HepG2 (cell line): ENCODE data around the gene GDAP1L1. TPM values are rescaled to one million over a fixed set of nuclear protein-coding genes. Genes with fewer than 3 reads are reported as not detected.

Experiments used
- CCDC6 ChIP-seq: sonication (generic); formaldehyde crosslinking; IDR thresholded peaks from 2 replicates; pipeline ENCODE4 v1.8.1; 2022; ENCODE audit warnings: mild to moderate bottlenecking, missing genetic modification reagents, moderate library complexity
- FOXA3 ChIP-seq: IDR thresholded peaks from 2 replicates; pipeline ENCODE4 v1.6.1; 2016; ENCODE audit warnings: missing genetic modification reagents, missing compliant biosample characterization
- IKZF1 ChIP-seq: fragments of 450-650 bp; IDR thresholded peaks from 2 replicates; pipeline ENCODE4 v1.7.1; 2016
- JUNB ChIP-seq: sonication (generic); formaldehyde crosslinking; IDR thresholded peaks from 2 replicates; pipeline ENCODE4 v1.8.0; 2022; ENCODE audit warnings: missing genetic modification reagents, mild to moderate bottlenecking, borderline replicate concordance
- KLF13 ChIP-seq: sonication (generic); formaldehyde crosslinking; IDR thresholded peaks from 2 replicates; pipeline ENCODE4 v1.4.0; 2020; ENCODE audit warnings: mild to moderate bottlenecking, missing genetic modification reagents
- MED8 ChIP-seq: sonication (generic); formaldehyde crosslinking; IDR thresholded peaks from 2 replicates; pipeline ENCODE4 v1.8.1; 2023; ENCODE audit warnings: mild to moderate bottlenecking, missing genetic modification reagents; ENCODE audit not compliant: insufficient replicate concordance
- PRPF4 ChIP-seq: fragments of 200-400 bp; formaldehyde crosslinking; IDR thresholded peaks from 2 replicates; pipeline ENCODE4 v1.6.1; 2016; ENCODE audit warnings: low read length, low read depth; ENCODE audit not compliant: poor library complexity, severe bottlenecking
- SCMH1 ChIP-seq: sonication (generic); formaldehyde crosslinking; IDR thresholded peaks from 2 replicates; pipeline ENCODE4 v1.9.0; 2021; ENCODE audit warnings: missing genetic modification reagents, mild to moderate bottlenecking, borderline replicate concordance
- SIX1 ChIP-seq: sonication (generic); formaldehyde crosslinking; IDR thresholded peaks from 2 replicates; pipeline ENCODE4 v1.4.0; 2020; ENCODE audit warnings: missing genetic modification reagents, borderline replicate concordance
- SMYD3 ChIP-seq: sonication (generic); formaldehyde crosslinking; IDR thresholded peaks from 2 replicates; pipeline ENCODE4 v1.8.1; 2023; ENCODE audit warnings: mild to moderate bottlenecking, missing genetic modification reagents
- SP4 ChIP-seq: sonication (generic); formaldehyde crosslinking; IDR thresholded peaks from 2 replicates; pipeline ENCODE4 v1.8.1; 2023; ENCODE audit warnings: mild to moderate bottlenecking, missing genetic modification reagents
- TAF1 ChIP-seq: sonication (generic); formaldehyde crosslinking; IDR thresholded peaks from 2 replicates; pipeline ENCODE4 v1.4.0; 2020; ENCODE audit warnings: missing genetic modification reagents
- ZKSCAN8 ChIP-seq: IDR thresholded peaks from 2 replicates; pipeline ENCODE4 v1.6.1; 2016; ENCODE audit warnings: borderline replicate concordance, missing genetic modification reagents, missing compliant biosample characterization
- ZNF382 ChIP-seq: sonication (generic); formaldehyde crosslinking; IDR thresholded peaks from 2 replicates; pipeline ENCODE4 v1.5.0; 2020; ENCODE audit warnings: missing genetic modification reagents, mild to moderate bottlenecking, borderline replicate concordance
- ZNF652 ChIP-seq: IDR thresholded peaks from 2 replicates; pipeline ENCODE4 v1.6.1; 2016; ENCODE audit warnings: low read depth, borderline replicate concordance
- ZNF703 ChIP-seq: sonication (generic); formaldehyde crosslinking; IDR thresholded peaks from 2 replicates; pipeline ENCODE4 v1.5.1; 2020; ENCODE audit warnings: missing genetic modification reagents, mild to moderate bottlenecking, moderate library complexity, borderline replicate concordance
- ZSCAN31 ChIP-seq: sonication (generic); formaldehyde crosslinking; IDR thresholded peaks from 2 replicates; pipeline ENCODE4 v1.5.0; 2020; ENCODE audit warnings: low read depth, mild to moderate bottlenecking, missing genetic modification reagents
- polyA plus RNA-seq, 8 experiments: library from polyadenylated mRNA; depleted of rRNA in 3 of 8; stranded (reverse) in 7 of 8; unstranded in 1 of 8; fragments of >200 nt; fragmentation: Illumina TruSeq in 4 of 8; extraction: Trizol in 4 of 8; gene quantifications; 2 replicates each; pipeline versions ENCODE4 v1.2.1 to v1.2.3, GENCODE V29; 2011 to 2016; ENCODE audit warnings: low read depth in 4 of 8, missing spikeins in 1 of 8, mixed read lengths in 1 of 8; ENCODE audit not compliant: insufficient read depth in 1 of 8
- total RNA-seq, 5 experiments: library from RNA; depleted of rRNA; stranded (reverse); fragments of >200 nt; fragmentation: Illumina TruSeq; extraction: Trizol; gene quantifications; 2 replicates each; pipeline ENCODE4 v1.2.3, GENCODE V29; 2016; ENCODE audit warnings: low read depth in 1 of 5
- TF ChIP-seq, protein P1 (sequence below): sonication (generic); formaldehyde crosslinking; IDR thresholded peaks from 2 replicates; pipeline ENCODE4 v1.5.1; 2020; ENCODE audit warnings: missing genetic modification reagents, mild to moderate bottlenecking, borderline replicate concordance
- TF ChIP-seq, protein P2 (sequence below): sonication (generic); formaldehyde crosslinking; IDR thresholded peaks from 2 replicates; pipeline ENCODE4 v1.8.0; 2022; ENCODE audit warnings: mild to moderate bottlenecking, missing genetic modification reagents; ENCODE audit not compliant: insufficient replicate concordance
- TF ChIP-seq, protein P3 (sequence below): sonication (generic); formaldehyde crosslinking; IDR thresholded peaks from 2 replicates; pipeline ENCODE4 v1.8.0; 2022; ENCODE audit warnings: missing genetic modification reagents, mild to moderate bottlenecking, moderate library complexity, borderline replicate concordance
- TF ChIP-seq, protein P4 (sequence below): sonication (generic); formaldehyde crosslinking; IDR thresholded peaks from 2 replicates; pipeline ENCODE4 v1.8.0; 2023; ENCODE audit warnings: mild to moderate bottlenecking, missing genetic modification reagents
- TF ChIP-seq, protein P5 (sequence below): sonication (generic); formaldehyde crosslinking; IDR thresholded peaks from 2 replicates; pipeline ENCODE4 v1.9.0; 2021; ENCODE audit warnings: missing genetic modification reagents, mild to moderate bottlenecking, borderline replicate concordance

The GDAP1L1 gene
- total and polyA plus RNA-seq, 2 of the 13 experiments (the other 11 are each of a cell fraction or from before 2014, with no cell fraction given): 0.04 TPM; not detected in 1

DNA sequence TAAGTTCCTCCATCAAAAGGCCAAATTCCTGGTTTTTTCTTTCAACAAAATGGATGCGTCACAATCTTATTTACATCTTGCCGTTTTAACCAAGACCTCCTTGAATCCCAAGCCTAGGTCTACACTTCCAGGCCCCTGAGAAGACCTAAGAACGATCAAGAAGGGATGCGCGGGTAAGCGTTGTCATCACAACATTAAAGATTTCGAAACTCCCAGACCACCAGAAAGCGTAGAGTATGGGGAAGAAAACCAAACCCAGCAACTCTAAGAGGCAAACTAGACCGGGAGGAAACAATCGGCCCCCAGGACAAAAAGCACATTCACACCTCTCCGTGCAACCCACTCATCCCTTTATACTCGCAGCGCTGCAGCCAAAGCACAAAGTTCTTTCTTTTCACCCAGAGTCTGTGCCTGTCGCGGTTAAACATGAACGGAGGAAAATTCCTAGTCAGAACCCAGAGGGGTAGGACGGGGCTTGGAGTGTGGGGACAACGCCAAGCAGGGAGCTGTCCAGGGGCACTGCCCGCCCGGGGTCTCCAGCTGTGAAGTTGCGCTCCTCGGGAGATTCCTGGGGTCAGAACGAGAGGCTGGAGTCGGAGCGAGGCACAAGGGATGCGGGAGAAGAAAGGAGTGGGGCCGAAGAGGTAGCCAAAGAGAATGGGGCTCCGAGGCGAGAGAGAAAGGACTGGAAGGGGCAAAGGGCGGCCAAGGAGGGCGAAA lies 37.3 kb upstream of the GDAP1L1 start (continued):
- TF ChIP-seq, protein P1, sequence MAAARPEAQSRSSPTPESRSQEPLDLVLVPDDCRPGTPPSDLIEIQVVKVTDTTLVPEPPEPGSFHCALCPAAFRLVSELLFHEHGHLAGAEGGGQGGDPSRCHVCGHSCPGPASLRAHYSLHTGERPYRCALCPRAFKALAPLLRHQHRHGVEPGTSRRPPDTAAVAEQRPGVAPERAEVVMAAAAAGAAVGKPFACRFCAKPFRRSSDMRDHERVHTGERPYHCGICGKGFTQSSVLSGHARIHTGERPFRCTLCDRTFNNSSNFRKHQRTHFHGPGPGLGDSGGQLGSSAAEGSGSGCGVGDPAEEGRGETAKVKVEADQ (CRISPR knock-in tag): no peak
- TF ChIP-seq SMYD3 (CRISPR knock-in tag): no peak
- 0 out of 2 replicates have a peak, but pooled peaks have one; percentile 34 for TF ChIP-seq FOXA3 (CRISPR knock-in tag)
- no peak for TF ChIP-seq ZNF382
- no peak for TF ChIP-seq ZSCAN31 (CRISPR knock-in tag)
- TF ChIP-seq ZKSCAN8: no peak
- no peak for TF ChIP-seq SP4 (CRISPR knock-in tag)
- no peak for TF ChIP-seq SIX1
- TF ChIP-seq JUNB: peak; percentile 68
- TF ChIP-seq, protein P2, sequence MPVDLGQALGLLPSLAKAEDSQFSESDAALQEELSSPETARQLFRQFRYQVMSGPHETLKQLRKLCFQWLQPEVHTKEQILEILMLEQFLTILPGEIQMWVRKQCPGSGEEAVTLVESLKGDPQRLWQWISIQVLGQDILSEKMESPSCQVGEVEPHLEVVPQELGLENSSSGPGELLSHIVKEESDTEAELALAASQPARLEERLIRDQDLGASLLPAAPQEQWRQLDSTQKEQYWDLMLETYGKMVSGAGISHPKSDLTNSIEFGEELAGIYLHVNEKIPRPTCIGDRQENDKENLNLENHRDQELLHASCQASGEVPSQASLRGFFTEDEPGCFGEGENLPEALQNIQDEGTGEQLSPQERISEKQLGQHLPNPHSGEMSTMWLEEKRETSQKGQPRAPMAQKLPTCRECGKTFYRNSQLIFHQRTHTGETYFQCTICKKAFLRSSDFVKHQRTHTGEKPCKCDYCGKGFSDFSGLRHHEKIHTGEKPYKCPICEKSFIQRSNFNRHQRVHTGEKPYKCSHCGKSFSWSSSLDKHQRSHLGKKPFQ: peak; percentile 39
- TF ChIP-seq CCDC6: peak; percentile 73; the same call in 1 of the 2 replicates
- TF ChIP-seq, protein P3, sequence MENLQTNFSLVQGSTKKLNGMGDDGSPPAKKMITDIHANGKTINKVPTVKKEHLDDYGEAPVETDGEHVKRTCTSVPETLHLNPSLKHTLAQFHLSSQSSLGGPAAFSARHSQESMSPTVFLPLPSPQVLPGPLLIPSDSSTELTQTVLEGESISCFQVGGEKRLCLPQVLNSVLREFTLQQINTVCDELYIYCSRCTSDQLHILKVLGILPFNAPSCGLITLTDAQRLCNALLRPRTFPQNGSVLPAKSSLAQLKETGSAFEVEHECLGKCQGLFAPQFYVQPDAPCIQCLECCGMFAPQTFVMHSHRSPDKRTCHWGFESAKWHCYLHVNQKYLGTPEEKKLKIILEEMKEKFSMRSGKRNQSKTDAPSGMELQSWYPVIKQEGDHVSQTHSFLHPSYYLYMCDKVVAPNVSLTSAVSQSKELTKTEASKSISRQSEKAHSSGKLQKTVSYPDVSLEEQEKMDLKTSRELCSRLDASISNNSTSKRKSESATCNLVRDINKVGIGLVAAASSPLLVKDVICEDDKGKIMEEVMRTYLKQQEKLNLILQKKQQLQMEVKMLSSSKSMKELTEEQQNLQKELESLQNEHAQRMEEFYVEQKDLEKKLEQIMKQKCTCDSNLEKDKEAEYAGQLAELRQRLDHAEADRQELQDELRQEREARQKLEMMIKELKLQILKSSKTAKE (CRISPR knock-in tag): no peak; the same call in 1 of the 2 replicates
- TF ChIP-seq SCMH1: no peak
- no peak for TF ChIP-seq MED8 (CRISPR knock-in tag)
- 0 out of 2 replicates have a peak, but pooled peaks have one; percentile 85 for TF ChIP-seq ZNF703 (CRISPR knock-in tag)
- TF ChIP-seq TAF1 (CRISPR knock-in tag): no peak
- no peak for TF ChIP-seq ZNF652 (CRISPR knock-in tag)
- TF ChIP-seq, protein P4, sequence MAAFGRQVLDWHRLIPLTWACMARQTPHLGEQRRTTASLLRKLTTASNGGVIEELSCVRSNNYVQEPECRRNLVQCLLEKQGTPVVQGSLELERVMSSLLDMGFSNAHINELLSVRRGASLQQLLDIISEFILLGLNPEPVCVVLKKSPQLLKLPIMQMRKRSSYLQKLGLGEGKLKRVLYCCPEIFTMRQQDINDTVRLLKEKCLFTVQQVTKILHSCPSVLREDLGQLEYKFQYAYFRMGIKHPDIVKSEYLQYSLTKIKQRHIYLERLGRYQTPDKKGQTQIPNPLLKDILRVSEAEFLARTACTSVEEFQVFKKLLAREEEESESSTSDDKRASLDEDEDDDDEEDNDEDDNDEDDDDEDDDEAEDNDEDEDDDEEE (CRISPR knock-in tag): no peak
- TF ChIP-seq IKZF1: no peak
- no peak for TF ChIP-seq PRPF4
- no peak; the same call in 1 of the 2 replicates for TF ChIP-seq KLF13 (CRISPR knock-in tag)
- TF ChIP-seq, protein P5, sequence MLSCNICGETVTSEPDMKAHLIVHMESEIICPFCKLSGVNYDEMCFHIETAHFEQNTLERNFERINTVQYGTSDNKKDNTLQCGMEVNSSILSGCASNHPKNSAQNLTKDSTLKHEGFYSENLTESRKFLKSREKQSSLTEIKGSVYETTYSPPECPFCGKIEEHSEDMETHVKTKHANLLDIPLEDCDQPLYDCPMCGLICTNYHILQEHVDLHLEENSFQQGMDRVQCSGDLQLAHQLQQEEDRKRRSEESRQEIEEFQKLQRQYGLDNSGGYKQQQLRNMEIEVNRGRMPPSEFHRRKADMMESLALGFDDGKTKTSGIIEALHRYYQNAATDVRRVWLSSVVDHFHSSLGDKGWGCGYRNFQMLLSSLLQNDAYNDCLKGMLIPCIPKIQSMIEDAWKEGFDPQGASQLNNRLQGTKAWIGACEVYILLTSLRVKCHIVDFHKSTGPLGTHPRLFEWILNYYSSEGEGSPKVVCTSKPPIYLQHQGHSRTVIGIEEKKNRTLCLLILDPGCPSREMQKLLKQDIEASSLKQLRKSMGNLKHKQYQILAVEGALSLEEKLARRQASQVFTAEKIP (CRISPR knock-in tag): no peak
